Body of pancreas (tissue), 4 donors: ENCODE data around the gene FAM107B. TPM values are rescaled to one million over a fixed set of nuclear protein-coding genes. Genes with fewer than 3 reads are reported as not detected.

Source experiments
- ATAC-seq: fragments of 150-250 bp; one replicate; pipeline ENCODE4 v1.9.1; 2016
- DNase-seq, 4 donors: peaks; one replicate each; pipeline ENCODE4 v3.0.0-alpha.2; 2019
- H3K27ac ChIP-seq, 4 donors: fragments of 200-600 bp; sonication (generic); 1 replicate in 3 of 4; 2 replicates in 1 of 4; pipeline versions ENCODE4 v1.5.1 to v1.6.1; 2016 to 2019; ENCODE audit warnings: mild to moderate bottlenecking in 1 of 4, mixed read lengths in 1 of 4, moderate library complexity in 1 of 4
- H3K27me3 ChIP-seq, 2 donors: fragments of 200-600 bp; sonication (generic); one replicate each; pipeline ENCODE4 v1.6.0; 2016; ENCODE audit warnings: mild to moderate bottlenecking in 1 of 2
- H3K36me3 ChIP-seq, 2 donors: fragments of 200-600 bp; sonication (generic); replicated peaks in 1 of 2; 2 replicates each; pipeline ENCODE4 v1.5.1; 2016; ENCODE audit warnings: low read depth in 2 of 2; ENCODE audit not compliant: insufficient read depth in 1 of 2
- H3K4me1 ChIP-seq: fragments of 200-600 bp; sonication (generic); one replicate; pipeline ENCODE4 v1.6.0; 2016
- H3K4me3 ChIP-seq, 2 donors: fragments of 200-600 bp; sonication (generic); 1 replicate in 1 of 2; 2 replicates in 1 of 2; pipeline ENCODE4 v1.5.1; 2016 to 2019
- H3K9me3 ChIP-seq, 3 donors: fragments of 200-600 bp; sonication (generic); 1 replicate in 2 of 3; 2 replicates in 1 of 3; pipeline ENCODE4 v1.5.1; 2016
- CTCF ChIP-seq, 7 experiments: fragments of 450-650 bp in 4 of 7; fragments of 200-600 bp in 3 of 7; sonication (generic) in 3 of 7; IDR thresholded peaks; one replicate each; pipeline ENCODE4 v1.5.1; 2016 to 2019; ENCODE audit warnings: antibody characterized with exemption in 7 of 7
- POLR2A ChIP-seq, 3 donors: fragments of 450-650 bp; IDR thresholded peaks; one replicate each; pipeline ENCODE4 v1.6.1; 2016; ENCODE audit warnings: antibody characterized with exemption in 3 of 3, mild to moderate bottlenecking in 2 of 3
- WGBS, 2 donors: methylation state at CpG; one replicate each; pipeline ENCODE4 v1.1.5; 2017; 5-methylcytosine and 5-hydroxymethylcytosine counted together
- intact Hi-C: fragments of 100-400 bp; cut with DNase I; formaldehyde crosslinking; loops from one replicate; pipeline ENCODE4 v1.15.1; 2023
- total RNA-seq, 2 donors: library from RNA; depleted of rRNA; stranded (reverse); fragments of >200 nt; gene quantifications; one replicate each; pipeline ENCODE4 v1.1.0, GENCODE V29; 2016

FAM107B gene
- total RNA-seq, 2 donors from 2014 or later = 19.4 to 45.9 TPM

- no peaks in the 10 kb centered on the region for H3K27me3 ChIP-seq
- TF ChIP-seq CTCF (IDR thresholded peaks at IDR 0.05) (no peak), POLR2A (IDR thresholded peaks at IDR 0.05) (no peak)
- DNase-seq (no peak), ATAC-seq (no peak)
- intact Hi-C loops = no loop called here
- no peak overlapping the region for H3K27ac ChIP-seq
- no peak overlapping the region for H3K4me3 ChIP-seq
- H3K4me1 ChIP-seq = no peaks in the 10 kb centered on the region
- H3K36me3 ChIP-seq = no peaks in the 10 kb centered on the region
- no peaks in the 10 kb centered on the region for H3K9me3 ChIP-seq
- WGBS, 2 donors = 71 to 76% methylated on average over 3 of the region's 3 CpGs
These were observed 78.7 kb downstream of the FAM107B start for GRCh38 chr10:14695847-14696480.

GRCh38 chr10:14693891-14694290, 80.8 kb downstream of the FAM107B start:
- DNase-seq (no peak), ATAC-seq (no peak)
- no peak overlapping the region for H3K27ac ChIP-seq
- no peaks in the 10 kb centered on the region for H3K27me3 ChIP-seq
- WGBS, 2 donors = 50 to 92% methylated on average over 2 of the region's 2 CpGs
- TF ChIP-seq CTCF (IDR thresholded peaks at IDR 0.05) = no peak
- TF ChIP-seq POLR2A (IDR thresholded peaks at IDR 0.05) = no peak
- no peaks in the 10 kb centered on the region for H3K4me1 ChIP-seq
- no peak overlapping the region for H3K4me3 ChIP-seq
- H3K36me3 ChIP-seq = no peaks in the 10 kb centered on the region
- no peaks in the 10 kb centered on the region for H3K9me3 ChIP-seq
- intact Hi-C loops = no loop called here

GRCh38 chr10:14692344-14693076, 82.2 kb downstream of the FAM107B start:
- ATAC-seq (no peak), DNase-seq (no peak)
- Histone ChIP-seq H3K36me3 (no peaks in the 10 kb centered on the region), H3K4me1 (peaks cover 4% of the 10 kb centered on the region), H3K9me3 (no peaks in the 10 kb centered on the region), H3K4me3 (no peak overlapping the region), H3K27me3 (no peaks in the 10 kb centered on the region), H3K27ac (no peak overlapping the region)
- intact Hi-C loops = no loop called here
- TF ChIP-seq POLR2A (IDR thresholded peaks at IDR 0.05) (no peak), CTCF (IDR thresholded peaks at IDR 0.05) (no peak)
- WGBS, 2 donors = 63 to 82% methylated on average over 16 of the region's 16 CpGs

- Histone ChIP-seq H3K27ac (no peak overlapping the region), H3K27me3 (no peaks in the 10 kb centered on the region), H3K9me3 (no peaks in the 10 kb centered on the region), H3K36me3 (no peaks in the 10 kb centered on the region), H3K4me1 (peaks cover 14% of the 10 kb centered on the region), H3K4me3 (no peak overlapping the region)
- ATAC-seq (no peak), DNase-seq (no peak)
- intact Hi-C loops = no loop called here
- 85 to 96% methylated on average over 8 of the region's 8 CpGs for WGBS, 2 donors
- TF ChIP-seq POLR2A (IDR thresholded peaks at IDR 0.05) = no peak
- no peak for TF ChIP-seq CTCF (IDR thresholded peaks at IDR 0.05)
These were observed 83.3 kb downstream of the FAM107B start for GRCh38 chr10:14691359-14691758.
